WTC11 (cell line): ENCODE data around the gene CBX6. TPM values are rescaled to one million over a fixed set of nuclear protein-coding genes. Genes with fewer than 3 reads are reported as not detected.

Experiments used
- ATAC-seq: fragments of 200-7000 bp; cut with Tn5 transposase; 2 replicates; pipeline ENCODE4 v1.10.0; 2021; ENCODE audit warnings: mild to moderate bottlenecking, moderate library complexity
- CTCF ChIA-PET: fragments of 300-600 bp; sonication (Branson Sonifier 250); formaldehyde crosslinking; loops from one replicate; lab custom pipeline; 2021; ENCODE audit warnings: antibody characterized with exemption; lab: Charles Lee
- POLR2A ChIA-PET: fragments of 350-600 bp; sonication (Branson Sonifier 250); formaldehyde crosslinking; loops from one replicate; lab custom pipeline; 2021; ENCODE audit warnings: antibody characterized with exemption; lab: Charles Lee
- DNase-seq: peaks from one replicate; pipeline ENCODE4 v3.0.0; 2021; ENCODE audit warnings: low spot score
- H3K27ac Mint-ChIP-seq: 2 replicates; pipeline ENCODE4 v1.8.0; 2021; ENCODE audit warnings: mixed read lengths
- H3K27me3 Mint-ChIP-seq: 2 replicates; pipeline ENCODE4 v1.8.0; 2021; ENCODE audit warnings: low read depth, mild to moderate bottlenecking, moderate library complexity, mixed read lengths
- H3K36me3 Mint-ChIP-seq: 2 replicates; pipeline ENCODE4 v1.8.0; 2021; ENCODE audit warnings: mixed read lengths
- H3K4me1 Mint-ChIP-seq: 2 replicates; pipeline ENCODE4 v1.8.0; 2022; ENCODE audit warnings: mixed read lengths
- H3K4me3 Mint-ChIP-seq: 2 replicates; pipeline ENCODE4 v1.8.0; 2021; ENCODE audit warnings: mild to moderate bottlenecking, moderate library complexity, mixed read lengths
- H3K9me3 Mint-ChIP-seq: 2 replicates; pipeline ENCODE4 v1.8.0; 2021; ENCODE audit warnings: mixed read lengths
- AR ChIP-seq: fragments of 250-450 bp; sonication (Bioruptor Pico); IDR thresholded peaks from 2 replicates; pipeline ENCODE4 v1.9.0; 2021; ENCODE audit warnings: mild to moderate bottlenecking
- ARID4B ChIP-seq: sonication (generic); formaldehyde crosslinking; IDR thresholded peaks from 2 replicates; pipeline ENCODE4 v1.8.0; 2023; ENCODE audit warnings: missing genetic modification reagents, mild to moderate bottlenecking, borderline replicate concordance
- CREM ChIP-seq: sonication (generic); formaldehyde crosslinking; IDR thresholded peaks from 2 replicates; pipeline ENCODE4 v1.8.1; 2022; ENCODE audit warnings: mild to moderate bottlenecking, missing genetic modification reagents, moderate library complexity
- E2F1 ChIP-seq: sonication (generic); formaldehyde crosslinking; IDR thresholded peaks from 2 replicates; pipeline ENCODE4 v1.8.0; 2022; ENCODE audit warnings: mild to moderate bottlenecking, missing genetic modification reagents
- ESRRA ChIP-seq: sonication (generic); formaldehyde crosslinking; IDR thresholded peaks from 2 replicates; pipeline ENCODE4 v1.8.1; 2022; ENCODE audit warnings: mild to moderate bottlenecking, missing genetic modification reagents, borderline replicate concordance
- JAZF1 ChIP-seq: fragments of 250-450 bp; sonication (Bioruptor Pico); IDR thresholded peaks from 2 replicates; pipeline ENCODE4 v1.9.0; 2021; ENCODE audit warnings: moderate library complexity, mild to moderate bottlenecking, inconsistent platforms
- JUN ChIP-seq: sonication (generic); formaldehyde crosslinking; IDR thresholded peaks from 2 replicates; pipeline ENCODE4 v1.8.0; 2023; ENCODE audit warnings: mild to moderate bottlenecking, missing genetic modification reagents
- MAX ChIP-seq: sonication (generic); formaldehyde crosslinking; IDR thresholded peaks from 2 replicates; pipeline ENCODE4 v1.8.0; 2022; ENCODE audit warnings: mild to moderate bottlenecking, missing genetic modification reagents
- NFE2L1 ChIP-seq: sonication (generic); formaldehyde crosslinking; IDR thresholded peaks from 2 replicates; pipeline ENCODE4 v1.8.1; 2023; ENCODE audit warnings: missing genetic modification reagents
- SMAD3 ChIP-seq: sonication (generic); formaldehyde crosslinking; IDR thresholded peaks from 2 replicates; pipeline ENCODE4 v1.8.0; 2022; ENCODE audit warnings: missing genetic modification reagents, mild to moderate bottlenecking, borderline replicate concordance
- STAT6 ChIP-seq: sonication (generic); formaldehyde crosslinking; conservative IDR thresholded peaks from 2 replicates; pipeline ENCODE4 v1.8.1; 2023; ENCODE audit warnings: mild to moderate bottlenecking, low read depth, missing genetic modification reagents, moderate library complexity
- TCF7 ChIP-seq: sonication (generic); formaldehyde crosslinking; IDR thresholded peaks from 2 replicates; pipeline ENCODE4 v1.8.0; 2022; ENCODE audit warnings: mild to moderate bottlenecking, low read depth, missing genetic modification reagents, moderate library complexity
- TEAD4 ChIP-seq: sonication (generic); formaldehyde crosslinking; IDR thresholded peaks from 2 replicates; pipeline ENCODE4 v1.8.0; 2022; ENCODE audit warnings: mild to moderate bottlenecking, missing genetic modification reagents
- TP53 ChIP-seq: sonication (generic); formaldehyde crosslinking; IDR thresholded peaks from 2 replicates; pipeline ENCODE4 v1.8.1; 2023; ENCODE audit warnings: mild to moderate bottlenecking, missing genetic modification reagents
- ZBTB43 ChIP-seq: sonication (generic); formaldehyde crosslinking; IDR thresholded peaks from 2 replicates; pipeline ENCODE4 v1.8.1; 2023; ENCODE audit warnings: mild to moderate bottlenecking, missing genetic modification reagents
- ZNF121 ChIP-seq: sonication (generic); formaldehyde crosslinking; IDR thresholded peaks from 2 replicates; pipeline ENCODE4 v1.8.0; 2023; ENCODE audit warnings: missing genetic modification reagents
- ZNF232 ChIP-seq: sonication (generic); formaldehyde crosslinking; IDR thresholded peaks from 2 replicates; pipeline ENCODE4 v1.8.0; 2022; ENCODE audit warnings: mild to moderate bottlenecking, missing genetic modification reagents
- ZNF396 ChIP-seq: fragments of 250-450 bp; sonication (Bioruptor Pico); IDR thresholded peaks from 2 replicates; pipeline ENCODE4 v1.8.0; 2021; ENCODE audit warnings: mild to moderate bottlenecking, moderate library complexity, borderline replicate concordance
- ZSCAN18 ChIP-seq: fragments of 250-450 bp; sonication (Bioruptor Pico); IDR thresholded peaks from 2 replicates; pipeline ENCODE4 v2.1.2; 2022; ENCODE audit warnings: mild to moderate bottlenecking, moderate library complexity
- total RNA-seq: library from RNA; stranded (reverse); gene quantifications from 3 replicates; pipeline ENCODE4 v1.2.3, GENCODE V29; 2021

Gene CBX6
- total RNA-seq, 1 experiment from 2014 or later = 27.0 TPM

GRCh38 chr22:38824585-38824984 is 47.4 kb downstream of the CBX6 start (continued):
- TF ChIP-seq STAT6 = no peak
- TF ChIP-seq MAX (CRISPR knock-in tag) = peak; percentile 55; the same call in 1 of the 2 replicates
- TF ChIP-seq ZNF232 (CRISPR knock-in tag) = peak; percentile 91; the same call in 1 of the 2 replicates
- 0 out of 2 replicates have a peak, but pooled peaks have one; percentile 30 for TF ChIP-seq ZBTB43 (CRISPR knock-in tag)
- TF ChIP-seq TCF7 (CRISPR knock-in tag) = peak; percentile 32; the same call in 1 of the 2 replicates
- peak; percentile 94 for TF ChIP-seq SMAD3 (CRISPR knock-in tag)
- peak; percentile 91 for TF ChIP-seq ARID4B (CRISPR knock-in tag)
- peak; percentile 79; the same call in 1 of the 2 replicates for TF ChIP-seq E2F1 (CRISPR knock-in tag)
- 0 out of 2 replicates have a peak, but pooled peaks have one; percentile 52 for TF ChIP-seq CREM (CRISPR knock-in tag)
- peak; percentile 64; the same call in 1 of the 2 replicates for TF ChIP-seq NFE2L1 (CRISPR knock-in tag)
- TF ChIP-seq ZSCAN18 (CRISPR knock-in tag) = 0 out of 2 replicates have a peak, but pooled peaks have one; percentile 68
- TF ChIP-seq TEAD4 = peak; percentile 83
- TF ChIP-seq TP53 = 0 out of 2 replicates have a peak, but pooled peaks have one; percentile 41

- peaks cover 3% of the 10 kb centered on the region; the same call in 1 of the 2 replicates for H3K4me1 Mint-ChIP-seq
- H3K9me3 Mint-ChIP-seq = no peaks in the 10 kb centered on the region
- H3K36me3 Mint-ChIP-seq = no peaks in the 10 kb centered on the region
- no peak overlapping the region for H3K4me3 Mint-ChIP-seq
- ChIA-PET CTCF (interaction anchor here (1.2 to 1.5 kb wide), 3 partner anchors 10 to 55 kb away, joined by 4 to 9 read pairs (median 5); no protein-coding TSS in a partner anchor), POLR2A (no interaction called here)
- H3K27ac Mint-ChIP-seq = no peak overlapping the region
- ATAC-seq (no peak), DNase-seq (no peak)
- peaks cover 2% of the 10 kb centered on the region for H3K27me3 Mint-ChIP-seq
- TF ChIP-seq NFE2L1 (CRISPR knock-in tag) (no peak), ZNF121 (CRISPR knock-in tag) (no peak), ZNF396 (CRISPR knock-in tag) (no peak), STAT6 (no peak), AR (CRISPR knock-in tag) (no peak), ESRRA (CRISPR knock-in tag) (no peak), JUN (CRISPR knock-in tag) (no peak), JAZF1 (CRISPR knock-in tag) (no peak)
Measured at GRCh38 chr22:38823637-38824036, 48.4 kb downstream of the CBX6 start.
